IPS DF 19.7 (cell line): ENCODE data around the gene ZBED5.
A peak's percentile ranks its signal among the peaks of the same experiment; 100 is the strongest.

Experiments used
- DNase-seq: peaks from one replicate; pipeline ENCODE4 v3.0.0-alpha.2; 2013; ENCODE audit warnings: low read depth, low spot score

ZBED5 gene

GRCh38 chr11:10878408-10879214 is 20.8 kb upstream of the ZBED5 start:
- DNase-seq = peak; percentile 56

GRCh38 chr11:10876158-10876557 is 18.3 kb upstream of the ZBED5 start:
- no peak for DNase-seq

- no peak for DNase-seq
Measured at GRCh38 chr11:10875430-10876021, 17.7 kb upstream of the ZBED5 start.

- DNase-seq = no peak
Measured at GRCh38 chr11:10872097-10872496, 14.2 kb upstream of the ZBED5 start.

GRCh38 chr11:10868352-10868751 is 10.5 kb upstream of the ZBED5 start:
- no peak for DNase-seq

- DNase-seq = no peak
Measured at GRCh38 chr11:10866893-10867331, 9.1 kb upstream of the ZBED5 start.

GRCh38 chr11:10865837-10866270 is 8.0 kb upstream of the ZBED5 start:
- no peak for DNase-seq

- DNase-seq = no peak
Measured at GRCh38 chr11:10864688-10865087, 6.8 kb upstream of the ZBED5 start.

- no peak for DNase-seq
Measured at GRCh38 chr11:10862446-10862845, 4.6 kb upstream of the ZBED5 start.

GRCh38 chr11:10861799-10862198 is 3.9 kb upstream of the ZBED5 start:
- no peak for DNase-seq

- DNase-seq = no peak
Measured at GRCh38 chr11:10861047-10861446, 3.2 kb upstream of the ZBED5 start.

GRCh38 chr11:10858439-10859325 is 829 bp upstream of the ZBED5 start:
- DNase-seq = no peak

GRCh38 chr11:10857459-10857708 is 469 bp downstream of the ZBED5 start:
- no peak for DNase-seq

GRCh38 chr11:10856689-10857458 is 979 bp downstream of the ZBED5 start:
- no peak for DNase-seq

GRCh38 chr11:10855295-10855694 is 2.6 kb downstream of the ZBED5 start:
- no peak for DNase-seq

GRCh38 chr11:10847960-10848860 is 9.6 kb downstream of the ZBED5 start:
- DNase-seq = no peak

- no peak for DNase-seq
Measured at GRCh38 chr11:10846660-10847059, 11.2 kb downstream of the ZBED5 start.

GRCh38 chr11:10845589-10845988 is 12.3 kb downstream of the ZBED5 start:
- DNase-seq = no peak

- no peak for DNase-seq
Measured at GRCh38 chr11:10844796-10845195, 13.1 kb downstream of the ZBED5 start.

GRCh38 chr11:10844356-10844755 is 13.5 kb downstream of the ZBED5 start:
- no peak for DNase-seq

GRCh38 chr11:10838881-10839280 is 19.0 kb downstream of the ZBED5 start:
- no peak for DNase-seq
